HepG2 (cell line): ENCODE measurements around the gene SLC7A11. TPM values are rescaled to one million over a fixed set of nuclear protein-coding genes. Genes with fewer than 3 reads are reported as not detected.

Experiments used
- ARID2 ChIP-seq: sonication (generic); formaldehyde crosslinking; IDR thresholded peaks from 2 replicates; pipeline ENCODE4 v1.8.1; 2022; ENCODE audit warnings: mild to moderate bottlenecking, missing genetic modification reagents, borderline replicate concordance
- CENPBD1 ChIP-seq: sonication (generic); formaldehyde crosslinking; IDR thresholded peaks from 2 replicates; pipeline ENCODE4 v1.8.0; 2022; ENCODE audit warnings: missing genetic modification reagents, low read depth, mild to moderate bottlenecking, borderline replicate concordance
- HCFC1 ChIP-seq: fragments of 150-350 bp; IDR thresholded peaks from 2 replicates; pipeline ENCODE4 v1.6.1; 2014; ENCODE audit warnings: low read depth, low read length
- HIVEP1 ChIP-seq: sonication (generic); formaldehyde crosslinking; IDR thresholded peaks from 2 replicates; pipeline ENCODE4 v1.4.0; 2020; ENCODE audit warnings: mild to moderate bottlenecking, missing genetic modification reagents
- HOMEZ ChIP-seq: IDR thresholded peaks from 2 replicates; pipeline ENCODE4 v1.6.1; 2016; ENCODE audit warnings: low read depth
- KAT2B ChIP-seq: fragments of 150-350 bp; IDR thresholded peaks from 2 replicates; pipeline ENCODE4 v1.6.1; 2014; ENCODE audit warnings: low read depth, low read length, borderline replicate concordance
- KIAA2018 ChIP-seq: sonication (generic); formaldehyde crosslinking; IDR thresholded peaks from 2 replicates; pipeline ENCODE4 v1.5.0; 2020; ENCODE audit warnings: mild to moderate bottlenecking, missing genetic modification reagents, borderline replicate concordance
- ONECUT2 ChIP-seq: sonication (generic); formaldehyde crosslinking; IDR thresholded peaks from 2 replicates; pipeline ENCODE4 v1.4.0; 2020; ENCODE audit warnings: missing genetic modification reagents
- PITX1 ChIP-seq: sonication (generic); formaldehyde crosslinking; IDR thresholded peaks from 2 replicates; pipeline ENCODE4 v1.5.1; 2020; ENCODE audit warnings: mild to moderate bottlenecking, missing genetic modification reagents
- RAD51 ChIP-seq: fragments of 450-650 bp; IDR thresholded peaks from 2 replicates; pipeline ENCODE4 v1.6.1; 2016; ENCODE audit warnings: borderline replicate concordance
- SIN3B ChIP-seq: fragments of 150-350 bp; IDR thresholded peaks from 2 replicates; pipeline ENCODE4 v1.6.1; 2014; ENCODE audit warnings: low read length
- XRCC5 ChIP-seq: fragments of 200-400 bp; formaldehyde crosslinking; optimal IDR thresholded peaks from 2 replicates; pipeline ENCODE3; 2017; ENCODE audit warnings: mild to moderate bottlenecking, low read length
- ZC3H4 ChIP-seq: sonication (generic); formaldehyde crosslinking; IDR thresholded peaks from 2 replicates; pipeline ENCODE4 v1.4.0; 2020; ENCODE audit warnings: missing genetic modification reagents, borderline replicate concordance
- ZFY ChIP-seq: sonication (generic); formaldehyde crosslinking; IDR thresholded peaks from 2 replicates; pipeline ENCODE4 v1.4.0; 2020; ENCODE audit warnings: missing genetic modification reagents
- ZNF30 ChIP-seq: sonication (generic); formaldehyde crosslinking; IDR thresholded peaks from 2 replicates; pipeline ENCODE4 v1.5.0; 2020; ENCODE audit warnings: mild to moderate bottlenecking, missing genetic modification reagents
- ZNF616 ChIP-seq: sonication (generic); formaldehyde crosslinking; IDR thresholded peaks from 2 replicates; pipeline ENCODE4 v1.5.0; 2020; ENCODE audit warnings: low read depth, mild to moderate bottlenecking, missing genetic modification reagents
- ZNF619 ChIP-seq: sonication (generic); formaldehyde crosslinking; IDR thresholded peaks from 2 replicates; pipeline ENCODE4 v1.4.0; 2020; ENCODE audit warnings: mild to moderate bottlenecking, missing genetic modification reagents
- ZNF761 ChIP-seq: sonication (generic); formaldehyde crosslinking; conservative IDR thresholded peaks from 2 replicates; pipeline ENCODE4 v1.4.0; 2020; ENCODE audit warnings: mild to moderate bottlenecking, missing genetic modification reagents
- polyA plus RNA-seq, 8 experiments: library from polyadenylated mRNA; depleted of rRNA in 3 of 8; stranded (reverse) in 7 of 8; unstranded in 1 of 8; fragments of >200 nt; fragmentation: Illumina TruSeq in 4 of 8; extraction: Trizol in 4 of 8; gene quantifications; 2 replicates each; pipeline versions ENCODE4 v1.2.1 to v1.2.3, GENCODE V29; 2011 to 2016; ENCODE audit warnings: low read depth in 4 of 8, missing spikeins in 1 of 8, mixed read lengths in 1 of 8; ENCODE audit not compliant: insufficient read depth in 1 of 8
- total RNA-seq, 5 experiments: library from RNA; depleted of rRNA; stranded (reverse); fragments of >200 nt; fragmentation: Illumina TruSeq; extraction: Trizol; gene quantifications; 2 replicates each; pipeline ENCODE4 v1.2.3, GENCODE V29; 2016; ENCODE audit warnings: low read depth in 1 of 5

SLC7A11 gene
- total and polyA plus RNA-seq, 2 of the 13 experiments (the other 11 are each of a cell fraction or from before 2014, with no cell fraction given), result 15.7 to 17.5 TPM

DNA sequence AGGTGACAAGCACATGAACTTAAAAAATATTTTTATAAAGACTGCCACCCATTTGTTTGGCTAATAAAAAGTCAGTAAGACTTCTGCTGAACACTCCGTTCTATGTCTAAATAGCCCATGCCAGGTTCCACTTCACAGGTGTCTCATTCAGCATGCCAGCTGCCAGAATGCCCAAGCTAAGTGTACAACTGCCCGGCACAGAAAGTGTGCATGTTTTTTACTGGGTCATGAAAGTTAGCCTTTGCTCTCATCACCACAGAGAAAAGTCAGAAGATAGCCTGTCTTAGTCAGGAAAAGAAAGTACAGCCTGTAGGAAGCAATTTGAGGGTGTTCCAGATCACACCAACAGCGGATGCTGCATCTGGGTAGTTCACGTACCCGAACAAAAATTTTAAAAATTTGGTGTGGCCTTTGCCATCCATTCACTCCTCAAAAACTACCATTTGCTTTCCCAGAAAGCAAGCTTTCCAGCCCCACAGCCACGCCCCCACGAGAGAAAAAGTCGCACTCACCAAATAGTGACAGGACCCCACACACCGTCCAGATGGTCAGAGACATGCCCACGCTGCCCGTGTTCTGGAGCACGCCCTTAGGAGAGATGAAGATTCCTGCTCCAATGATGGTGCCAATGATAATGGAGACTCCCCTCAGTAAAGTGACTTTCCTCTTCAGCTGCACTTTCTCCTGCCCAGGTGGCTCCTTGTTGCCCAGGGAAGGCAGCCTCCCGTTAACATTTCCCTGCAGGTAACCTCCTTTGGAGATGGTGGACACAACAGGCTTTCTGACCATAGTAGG is 671 bp downstream of the SLC7A11 start (continued):
- TF ChIP-seq ZNF30 (CRISPR knock-in tag) (no peak), ZNF619 (no peak), KAT2B (no peak), ONECUT2 (CRISPR knock-in tag) (no peak), ARID2 (CRISPR knock-in tag) (peak; percentile 94), ZNF616 (CRISPR knock-in tag) (no peak), SIN3B (no peak), ZFY (CRISPR knock-in tag) (no peak; the same call in 1 of the 2 replicates), ZC3H4 (CRISPR knock-in tag) (peak; percentile 81; the same call in 1 of the 2 replicates), XRCC5 (peak; percentile 17), KIAA2018 (CRISPR knock-in tag) (no peak), RAD51 (no peak), HOMEZ (CRISPR knock-in tag) (no peak), HCFC1 (no peak), ZNF761 (CRISPR knock-in tag) (no peak), CENPBD1 (CRISPR knock-in tag) (no peak), HIVEP1 (CRISPR knock-in tag) (peak; percentile 45; the same call in 1 of the 2 replicates), PITX1 (CRISPR knock-in tag) (no peak)
